ENCODE results near the gene SCAI.
"Not testable (repeated sequence)": the region's sequence is repeated elsewhere in the genome, so short reads cannot be mapped to it uniquely, and the experiment has no call there.

The SCAI gene

GRCh38 chr9:125106285-125106893, 36.9 kb downstream of the SCAI start:
- DNase-seq (ENCODE audit: low read depth in 2 of 2) = no peak

DNA sequence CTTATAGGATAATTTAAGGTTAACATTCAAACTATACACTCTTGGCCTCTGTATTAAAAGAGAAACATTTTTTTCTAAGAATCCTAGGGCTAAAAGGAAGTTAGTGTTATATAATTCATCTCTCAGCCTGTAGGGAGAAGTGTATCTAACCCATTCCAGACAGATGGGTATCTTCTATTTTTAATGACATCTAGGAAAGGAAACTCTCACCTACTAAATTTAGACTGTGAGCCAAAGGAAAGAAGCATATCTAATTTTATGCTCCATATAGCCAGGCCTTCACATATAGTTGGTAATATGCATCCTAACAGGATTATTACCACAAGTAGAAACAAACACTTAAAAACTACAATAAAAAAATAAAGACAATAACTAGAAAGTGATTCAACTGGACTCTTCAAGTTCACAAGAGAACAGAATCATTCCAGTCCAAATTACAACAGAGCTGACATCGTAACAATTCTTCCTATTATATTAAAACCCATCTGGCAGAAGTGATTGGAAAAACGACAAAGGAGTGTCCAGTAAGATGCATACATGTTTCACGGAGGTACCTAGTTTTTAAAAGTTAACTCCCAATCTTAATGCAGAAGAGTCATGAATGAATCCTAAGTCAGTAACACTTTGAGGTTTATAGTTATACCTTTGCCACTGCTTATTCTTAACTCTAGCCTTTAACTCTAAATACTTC, 39.4 kb downstream of the SCAI start:
- DNase-seq (ENCODE audit: low read depth in 2 of 2) = no peak

- no peak for DNase-seq (ENCODE audit: low read depth in 2 of 2)
Measured at GRCh38 chr9:125103021-125103420, 40.3 kb downstream of the SCAI start.

- no peak for DNase-seq (ENCODE audit: low read depth in 2 of 2)
Measured at GRCh38 chr9:125100822-125101221, 42.5 kb downstream of the SCAI start.

- no peak for DNase-seq (ENCODE audit: low read depth in 2 of 2)
Measured at GRCh38 chr9:125099816-125100215, 43.5 kb downstream of the SCAI start.

DNA sequence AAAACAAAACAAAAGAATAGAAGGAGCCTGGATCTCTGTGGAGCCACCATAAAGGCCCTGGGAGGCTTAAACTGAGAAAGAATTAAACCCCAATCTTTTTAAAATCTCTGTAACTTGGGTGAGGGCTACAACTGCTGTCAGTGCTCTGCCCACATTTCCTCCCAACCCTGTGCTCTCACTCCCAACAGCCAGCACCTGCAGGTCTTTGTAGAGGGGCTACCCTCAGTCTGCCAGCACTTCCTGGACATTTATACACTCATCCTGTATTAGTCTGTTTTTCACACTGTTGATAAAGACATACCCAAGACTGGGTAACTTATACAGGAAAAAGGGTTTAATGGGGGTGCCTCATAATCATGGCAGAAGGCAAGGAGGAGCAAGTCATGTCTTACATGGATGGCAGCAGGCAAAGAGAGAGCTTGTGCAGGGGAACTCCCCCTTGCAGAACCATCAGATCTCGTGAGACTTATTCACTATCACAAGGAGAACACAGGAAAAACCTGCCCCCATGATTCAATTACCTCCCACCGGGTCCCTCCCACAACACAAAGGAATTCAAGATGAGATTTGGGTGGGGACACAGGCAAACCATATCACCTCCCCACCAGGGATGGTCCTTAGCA, 47.4 kb downstream of the SCAI start:
- no peak for DNase-seq (ENCODE audit: low read depth in 2 of 2)

- DNase-seq (ENCODE audit: low read depth in 2 of 2) = no peak
Measured at GRCh38 chr9:125091121-125091520, 52.2 kb downstream of the SCAI start.

DNA sequence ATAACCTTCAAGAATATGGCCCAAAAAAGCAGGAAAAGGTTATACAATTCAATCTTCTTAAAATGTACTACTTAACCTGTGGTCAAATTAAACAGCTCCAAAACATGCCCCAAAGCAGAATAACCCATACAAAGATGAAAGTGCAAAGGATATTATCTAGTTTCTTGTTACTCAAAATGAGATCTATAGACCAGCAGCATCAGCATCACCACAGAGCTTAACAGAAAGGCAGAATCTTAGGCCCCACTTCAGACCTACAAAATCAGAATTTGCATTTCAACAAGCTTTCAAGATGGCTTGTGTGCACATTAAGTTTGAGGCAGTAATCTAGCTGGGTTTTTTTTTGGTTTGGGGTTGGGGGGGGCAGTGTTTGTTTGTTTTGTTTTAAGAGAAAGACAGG, 54.0 kb downstream of the SCAI start:
- DNase-seq (ENCODE audit: low read depth in 2 of 2) = no peak

DNA sequence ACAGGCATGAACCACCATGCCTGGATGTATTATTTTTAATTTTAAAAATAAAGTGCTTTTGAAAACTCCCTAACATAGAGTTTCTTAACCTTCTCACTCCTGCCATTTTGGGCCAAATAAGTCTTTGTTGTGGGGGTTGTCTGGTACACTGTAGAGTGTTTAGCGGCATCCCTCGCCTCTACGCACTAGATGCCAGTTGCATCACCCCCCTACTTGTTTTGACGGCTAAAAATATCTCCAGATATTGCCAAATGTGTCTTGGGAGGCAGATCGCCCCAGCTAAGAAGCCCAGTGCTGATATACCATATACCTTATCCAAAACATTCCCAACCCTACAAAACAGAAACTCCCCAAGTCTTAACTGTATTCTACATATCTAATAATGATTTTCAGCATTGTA, 54.6 kb downstream of the SCAI start:
- no peak for DNase-seq (ENCODE audit: low read depth in 2 of 2)

- no peak for DNase-seq (ENCODE audit: low read depth in 2 of 2)
Measured at GRCh38 chr9:125085703-125086477, 57.4 kb downstream of the SCAI start.

- DNase-seq (ENCODE audit: low read depth in 2 of 2) = not testable (repeated sequence)
Measured at GRCh38 chr9:125082197-125082596, 61.1 kb downstream of the SCAI start.

DNA sequence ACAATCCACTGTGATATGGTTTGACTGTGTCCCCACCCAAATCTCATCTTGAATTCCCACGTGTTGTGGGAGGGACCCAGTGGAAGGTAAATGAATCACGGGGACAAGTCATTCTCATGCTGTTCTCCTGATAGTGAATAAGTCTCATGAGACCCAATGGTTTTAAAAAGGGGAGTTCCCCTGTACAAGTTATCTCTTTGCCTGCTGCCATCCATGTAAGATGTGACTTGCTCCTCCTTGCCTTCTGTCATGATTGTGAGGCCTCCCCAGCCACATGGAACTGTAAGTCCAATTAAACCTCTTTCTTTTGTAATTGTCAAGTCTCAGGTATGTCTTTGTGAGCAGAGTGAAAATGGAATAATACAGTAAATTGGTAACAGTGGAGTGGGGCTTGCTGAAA, 62.5 kb downstream of the SCAI start:
- DNase-seq (ENCODE audit: low read depth in 2 of 2) = not testable (repeated sequence)

DNA sequence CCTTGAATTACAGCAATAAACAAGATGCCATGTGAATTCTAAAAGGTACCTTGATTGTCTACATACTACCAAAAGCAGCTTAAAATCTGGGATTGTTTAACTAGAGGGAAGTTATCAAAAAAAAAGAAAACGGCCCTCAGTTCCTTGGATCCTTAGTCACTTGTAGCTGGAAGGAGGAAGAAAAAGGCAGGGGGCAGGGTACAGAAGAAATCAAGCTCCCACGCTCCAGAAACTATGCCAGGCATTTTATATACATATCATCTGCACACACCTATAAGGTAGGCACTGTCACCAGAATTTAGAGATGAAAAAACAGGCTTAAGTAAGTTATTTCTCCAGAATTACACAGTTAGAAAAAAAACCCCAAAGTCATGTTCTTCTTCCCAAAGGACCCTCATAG, 63.4 kb downstream of the SCAI start:
- no peak for DNase-seq (ENCODE audit: low read depth in 2 of 2)

DNA sequence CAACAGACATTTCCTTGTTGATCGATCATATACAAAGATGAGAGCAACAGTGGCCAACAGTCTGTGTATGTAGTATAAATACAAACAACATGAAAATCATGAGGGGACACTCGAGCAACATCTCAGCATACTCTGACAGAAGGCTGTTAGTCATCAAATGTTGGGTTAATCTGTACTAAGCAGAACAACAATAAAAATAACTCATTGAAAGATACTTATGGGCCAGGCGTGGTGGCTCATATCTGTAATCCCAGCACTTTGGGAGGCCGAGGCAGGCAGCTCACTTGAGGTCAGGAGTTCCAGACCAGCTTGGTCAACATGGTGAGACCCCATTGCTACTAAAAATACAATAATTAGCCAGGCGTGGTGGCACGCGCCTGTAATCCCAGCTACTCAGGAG, 67.3 kb downstream of the SCAI start:
- DNase-seq (ENCODE audit: low read depth in 2 of 2) = no peak

DNA sequence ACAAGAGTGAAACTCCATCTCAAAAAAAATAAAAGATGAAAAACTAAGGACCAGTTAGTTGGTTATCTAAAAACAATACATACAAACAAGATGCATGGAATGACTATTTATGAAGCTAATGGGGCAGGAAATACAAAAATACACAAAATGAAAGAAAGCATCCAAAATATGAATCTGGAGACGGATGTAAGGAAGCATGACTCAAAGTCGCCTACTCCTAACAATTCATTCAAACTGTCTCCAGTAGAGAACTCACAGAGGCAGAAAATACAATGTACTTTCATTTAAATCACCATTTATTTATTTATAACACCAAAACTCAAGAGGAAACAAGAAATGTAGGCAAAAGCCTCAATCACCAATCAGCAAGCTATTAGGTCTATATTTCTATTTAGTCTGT, 68.4 kb downstream of the SCAI start:
- DNase-seq (ENCODE audit: low read depth in 2 of 2) = no peak

GRCh38 chr9:125066839-125067619, 76.3 kb downstream of the SCAI start:
- no peak for DNase-seq (ENCODE audit: low read depth in 2 of 2)

DNA sequence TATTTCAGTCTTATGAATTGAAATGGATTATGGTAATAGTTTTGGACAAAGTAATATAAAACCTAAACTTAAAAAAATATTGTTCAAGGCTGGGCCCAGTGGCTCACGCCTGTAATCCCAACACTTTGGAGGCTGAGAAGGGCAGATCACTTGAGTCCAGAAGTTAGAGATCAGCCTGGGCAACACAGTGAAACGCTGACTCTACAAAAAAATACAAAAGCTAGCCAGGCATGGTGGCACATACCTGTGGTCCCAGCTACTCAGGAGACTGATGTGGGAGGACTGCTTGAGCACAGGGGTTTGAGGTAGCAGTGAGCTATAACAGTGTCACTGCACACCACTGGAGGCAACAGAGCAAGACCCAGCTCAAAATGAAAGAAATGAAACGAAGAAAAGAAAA, 81.9 kb downstream of the SCAI start:
- DNase-seq (ENCODE audit: low read depth in 2 of 2) = no peak

- no peak for DNase-seq (ENCODE audit: low read depth in 2 of 2)
Measured at GRCh38 chr9:125049212-125050049, 93.9 kb downstream of the SCAI start.

DNA sequence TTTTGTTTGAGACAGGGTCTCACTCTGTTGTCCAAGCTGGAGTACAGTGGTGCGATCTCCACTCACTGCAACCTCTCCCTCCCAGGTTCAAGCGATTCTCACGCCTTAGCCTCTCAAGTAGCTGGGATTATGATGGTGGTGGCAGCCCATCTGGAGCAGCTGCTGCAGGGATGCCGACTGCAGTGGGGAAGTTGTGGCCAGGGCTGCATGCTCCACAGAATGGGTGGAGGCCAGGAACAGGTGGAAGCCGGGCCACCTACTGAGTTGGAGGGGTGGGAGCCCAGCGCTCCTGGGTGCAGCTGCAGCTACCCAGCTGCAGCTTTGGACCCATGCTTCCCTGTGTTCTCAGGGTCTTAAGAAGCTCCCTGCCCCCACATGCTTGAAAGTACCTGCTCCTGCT, 99.7 kb downstream of the SCAI start:
- no peak for DNase-seq (ENCODE audit: low read depth in 2 of 2)

DNA sequence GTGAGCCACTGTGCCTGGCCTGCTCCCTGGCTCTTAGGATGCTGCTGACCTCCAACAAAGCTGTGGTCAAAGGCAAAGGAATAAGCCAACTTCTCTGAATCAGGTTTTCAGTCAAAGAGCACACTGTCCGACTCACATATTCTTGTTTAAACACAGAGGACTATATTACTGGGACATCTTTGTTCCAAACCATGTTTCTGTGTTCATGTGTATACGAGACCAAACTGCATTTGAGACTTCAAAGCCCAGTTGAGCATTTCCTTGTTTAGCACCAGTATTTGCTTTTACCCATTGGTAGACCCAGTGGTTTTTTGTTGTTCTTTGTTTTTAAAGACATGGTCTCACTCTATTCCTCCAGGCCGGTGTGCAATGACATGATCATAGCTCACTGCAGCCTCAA, 100.2 kb downstream of the SCAI start:
- DNase-seq (ENCODE audit: low read depth in 2 of 2) = no peak

- DNase-seq (ENCODE audit: low read depth in 2 of 2) = no peak
Measured at GRCh38 chr9:125038166-125038565, 105.2 kb downstream of the SCAI start.
